GM03348 (cell line): ENCODE data around the gene TMEM50A.
"Not testable (repeated sequence)": the region's sequence is repeated elsewhere in the genome, so short reads cannot be mapped to it uniquely, and the experiment has no call there.

Source experiments
- DNase-seq: peaks from one replicate; pipeline ENCODE4 v3.0.0; 2012; ENCODE audit warnings: low spot score

Gene TMEM50A

GRCh38 chr1:25387096-25387495 lies 49.0 kb downstream of the TMEM50A start:
- DNase-seq, result not testable (repeated sequence)

- DNase-seq, result not testable (repeated sequence)
Measured at GRCh38 chr1:25388691-25389090, 50.6 kb downstream of the TMEM50A start.

GRCh38 chr1:25389721-25390120 lies 51.6 kb downstream of the TMEM50A start:
- DNase-seq, result not testable (repeated sequence)

GRCh38 chr1:25392841-25393240 lies 54.7 kb downstream of the TMEM50A start:
- DNase-seq, result peak; percentile 13

- DNase-seq, result not testable (repeated sequence)
Measured at GRCh38 chr1:25397549-25397948, 59.4 kb downstream of the TMEM50A start.

- DNase-seq, result not testable (repeated sequence)
Measured at GRCh38 chr1:25398079-25398478, 59.9 kb downstream of the TMEM50A start.

GRCh38 chr1:25402947-25403803 lies 65.0 kb downstream of the TMEM50A start:
- DNase-seq, result not testable (repeated sequence)

- DNase-seq, result not testable (repeated sequence)
Measured at GRCh38 chr1:25405731-25406305, 67.7 kb downstream of the TMEM50A start.

GRCh38 chr1:25409641-25410427 lies 71.7 kb downstream of the TMEM50A start:
- DNase-seq, result not testable (repeated sequence)
